Heart right ventricle (tissue), 16 donors: ENCODE results near the gene CSRP2. TPM values are rescaled to one million over a fixed set of nuclear protein-coding genes. Genes with fewer than 3 reads are reported as not detected.

Source experiments
- ATAC-seq, 8 donors: fragments of 200-7000 bp; cut with Tn5 transposase; one replicate each; pipeline ENCODE4 v1.9.1; 2020; ENCODE audit warnings: mild to moderate bottlenecking in 8 of 8, moderate library complexity in 8 of 8, moderate number of reproducible peaks in 1 of 8
- DNase-seq, 2 donors: peaks; one replicate each; pipeline ENCODE4 v3.0.0-alpha.2; 2020
- H3K27ac ChIP-seq, 10 donors: fragments of 200-600 bp; sonication (generic) in 2 of 10; one replicate each; pipeline versions ENCODE4 v1.5.0 to v1.8.0; 2020 to 2022; ENCODE audit warnings: mild to moderate bottlenecking in 3 of 10
- H3K27me3 ChIP-seq, 7 donors: fragments of 200-600 bp; one replicate each; pipeline ENCODE4 v1.8.0; 2021 to 2022; ENCODE audit warnings: mild to moderate bottlenecking in 2 of 7
- H3K36me3 ChIP-seq, 9 donors: fragments of 200-600 bp; sonication (generic) in 1 of 9; one replicate each; pipeline versions ENCODE4 v1.5.0 to v1.8.0; 2020 to 2022; ENCODE audit warnings: mild to moderate bottlenecking in 2 of 9
- H3K4me1 ChIP-seq, 9 donors: fragments of 200-600 bp; sonication (generic) in 1 of 9; one replicate each; pipeline versions ENCODE4 v1.5.0 to v1.8.0; 2020 to 2022; ENCODE audit warnings: mild to moderate bottlenecking in 4 of 9
- H3K4me3 ChIP-seq, 10 donors: fragments of 200-600 bp; sonication (generic) in 2 of 10; one replicate each; pipeline versions ENCODE4 v1.5.0 to v1.8.0; 2020 to 2022; ENCODE audit warnings: mild to moderate bottlenecking in 7 of 10, moderate library complexity in 2 of 10
- H3K9me3 ChIP-seq, 11 donors: fragments of 200-600 bp in 10 of 11; sonication (generic) in 2 of 11; one replicate each; pipeline versions ENCODE4 v1.5.0 to v1.8.0; 2013 to 2022; ENCODE audit warnings: mild to moderate bottlenecking in 2 of 11, control low read depth in 1 of 11, moderate library complexity in 1 of 11
- WGBS, 2 donors: extraction: QIAGEN DNeasy Blood & Tissue Kit; methylation state at CpG; one replicate each; pipeline ENCODE4 v1.1.7; 2013; ENCODE audit warnings: inconsistent platforms in 1 of 2; 5-methylcytosine and 5-hydroxymethylcytosine counted together
- intact Hi-C, 10 donors: fragments of 100-400 bp; cut with DNase I; formaldehyde crosslinking; loops; one replicate each; pipeline versions ENCODE4 v1.11.1 to v1.14.2; 2022
- polyA plus RNA-seq, 2 donors: library from polyadenylated mRNA; stranded (reverse); fragments of 200-250 nt; gene quantifications; one replicate each; pipeline ENCODE4 v1.2.3, GENCODE V29; 2013
- total RNA-seq, 10 donors: library from RNA; stranded (reverse); fragmentation: NEBNext Ultra II Directional in 3 of 10; extraction: Animal tissue kit (Norgen Biotek cat#: 25700) in 3 of 10; gene quantifications; one replicate each; pipeline versions ENCODE4 v1.2.1 to v1.2.4, GENCODE V29; 2021 to 2023
- TF ChIP-seq, protein P1 (sequence below), 9 donors: fragments of 200-600 bp; sonication (generic) in 2 of 9; IDR thresholded peaks; one replicate each; pipeline versions ENCODE4 v1.5.0 to v1.8.0; 2021 to 2022; ENCODE audit warnings: antibody characterized with exemption in 9 of 9, mild to moderate bottlenecking in 5 of 9, moderate library complexity in 1 of 9
- donor health status: Arrhythmogenic right ventricular cardiomyopathy.
- donor health status: ischemic (EF 13 %, LVEDD 7.1; RV severe dilation, severe dysfunction).
- donor health status: healthy with polysubstance abuse.
- donor health status: DM: no; HTN: yes; CAD: no.
- donor health status: DM: no; HTN: no; CAD: no.
- donor health status: ischemic (EF 25% LVEDD 6.9; RV normal size, moderate dysfunction).
- donor health status: ischemic (EF 25% LVEDD 5.7; RV mildly dilated, moderate dysfunction).
- donor health status: healthy.
- donor health status: DM: yes; HTN: yes; CAD: no.
- donor health status: Ischemic cardiomyopathy.
- donor health status: ischemic (EF 35%, LVEDD 5.7; RV mildly dilated, moderate dysfunction).
- donor health status: nonischemic (EF 11% LVEDD 7.7; RV severe dilation, severe dysfunction).
- donor health status: DM: yes; HTN: yes; CAD: no.
- donor health status: PGD.
- donor health status: ischemic (EF 29% LVEDD 5.4; RV normal size, mild dysfunction).
- donor health status: nonischemic (EF 23%, LVEDD 6.1; RV moderate dilation, normal function).

The CSRP2 gene
- total and polyA plus RNA-seq, 12 donors, result 9.7 to 46.3 (median 21.8) TPM

DNA sequence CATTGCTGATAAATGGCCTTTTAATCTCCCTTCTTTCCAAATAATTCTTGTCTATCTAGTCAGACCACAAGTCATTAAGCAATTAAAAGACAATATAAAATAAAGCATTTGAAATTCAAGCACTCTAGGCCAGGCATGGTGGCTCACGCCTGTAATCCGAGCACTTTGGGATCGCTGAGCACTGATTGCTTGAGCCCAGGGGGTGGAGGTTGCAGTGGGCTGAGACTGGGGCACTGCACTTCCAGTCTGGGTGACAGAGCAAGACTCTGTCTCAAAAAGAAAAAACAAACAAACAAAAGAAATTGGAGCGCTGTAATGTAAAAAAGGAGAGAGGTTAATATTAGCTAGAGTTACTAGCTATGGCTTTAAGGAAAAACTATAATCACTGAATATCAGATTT lies 30.5 kb upstream of the CSRP2 start:
- DNase-seq (no peak), ATAC-seq (no peak)
- Histone ChIP-seq H3K4me1 (peaks cover 0 to under 1% (median 0%) of the 10 kb centered on the region in 9 donors), H3K27ac (no peak overlapping the region), H3K36me3 (no peaks in the 10 kb centered on the region), H3K9me3 (no peaks in the 10 kb centered on the region), H3K27me3 (no peaks in the 10 kb centered on the region), H3K4me3 (no peak overlapping the region)
- TF ChIP-seq, protein P1, sequence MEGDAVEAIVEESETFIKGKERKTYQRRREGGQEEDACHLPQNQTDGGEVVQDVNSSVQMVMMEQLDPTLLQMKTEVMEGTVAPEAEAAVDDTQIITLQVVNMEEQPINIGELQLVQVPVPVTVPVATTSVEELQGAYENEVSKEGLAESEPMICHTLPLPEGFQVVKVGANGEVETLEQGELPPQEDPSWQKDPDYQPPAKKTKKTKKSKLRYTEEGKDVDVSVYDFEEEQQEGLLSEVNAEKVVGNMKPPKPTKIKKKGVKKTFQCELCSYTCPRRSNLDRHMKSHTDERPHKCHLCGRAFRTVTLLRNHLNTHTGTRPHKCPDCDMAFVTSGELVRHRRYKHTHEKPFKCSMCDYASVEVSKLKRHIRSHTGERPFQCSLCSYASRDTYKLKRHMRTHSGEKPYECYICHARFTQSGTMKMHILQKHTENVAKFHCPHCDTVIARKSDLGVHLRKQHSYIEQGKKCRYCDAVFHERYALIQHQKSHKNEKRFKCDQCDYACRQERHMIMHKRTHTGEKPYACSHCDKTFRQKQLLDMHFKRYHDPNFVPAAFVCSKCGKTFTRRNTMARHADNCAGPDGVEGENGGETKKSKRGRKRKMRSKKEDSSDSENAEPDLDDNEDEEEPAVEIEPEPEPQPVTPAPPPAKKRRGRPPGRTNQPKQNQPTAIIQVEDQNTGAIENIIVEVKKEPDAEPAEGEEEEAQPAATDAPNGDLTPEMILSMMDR (IDR thresholded peaks at IDR 0.05), result no peak
- WGBS, 2 donors, result 87 to 89% methylated on average over 4 of the region's 4 CpGs
- intact Hi-C loops, result no loop called here

DNA sequence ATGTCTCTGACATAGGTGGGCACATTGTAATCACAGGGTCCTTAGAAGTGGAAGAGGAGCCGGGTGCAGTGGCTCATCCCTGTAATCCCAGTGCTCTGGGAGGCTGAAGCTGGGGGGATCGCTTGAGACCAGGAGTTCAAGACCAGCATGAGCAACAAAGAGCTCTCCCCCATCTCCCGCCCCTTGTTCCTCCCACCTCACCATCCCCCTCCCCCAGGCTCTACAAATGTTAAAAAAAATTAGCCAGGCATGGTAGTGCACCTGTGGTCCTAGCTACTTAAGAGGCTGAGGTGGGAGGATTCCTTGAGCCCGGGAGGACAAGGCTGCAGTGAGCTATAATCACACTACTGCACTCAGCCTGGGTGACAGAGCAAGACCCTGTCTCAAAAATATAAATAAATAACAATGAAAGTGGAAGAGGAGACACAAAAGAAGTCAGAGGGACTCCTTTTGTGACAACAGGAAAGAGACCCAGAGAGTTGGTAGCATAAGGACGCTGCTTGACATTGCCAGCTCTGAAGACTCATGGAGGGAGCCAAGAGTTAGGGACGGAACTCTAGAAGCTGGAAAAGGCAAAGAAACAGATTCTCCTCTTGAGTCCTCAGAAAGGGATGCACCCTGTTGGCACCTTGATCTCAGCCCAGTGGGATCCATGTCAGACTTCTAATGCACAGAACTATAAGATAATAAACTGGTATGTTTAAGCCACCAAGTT lies 29.6 kb upstream of the CSRP2 start:
- TF ChIP-seq, protein P1 (IDR thresholded peaks at IDR 0.05), result no peak
- H3K4me1 ChIP-seq, result no peaks in the 10 kb centered on the region

DNA sequence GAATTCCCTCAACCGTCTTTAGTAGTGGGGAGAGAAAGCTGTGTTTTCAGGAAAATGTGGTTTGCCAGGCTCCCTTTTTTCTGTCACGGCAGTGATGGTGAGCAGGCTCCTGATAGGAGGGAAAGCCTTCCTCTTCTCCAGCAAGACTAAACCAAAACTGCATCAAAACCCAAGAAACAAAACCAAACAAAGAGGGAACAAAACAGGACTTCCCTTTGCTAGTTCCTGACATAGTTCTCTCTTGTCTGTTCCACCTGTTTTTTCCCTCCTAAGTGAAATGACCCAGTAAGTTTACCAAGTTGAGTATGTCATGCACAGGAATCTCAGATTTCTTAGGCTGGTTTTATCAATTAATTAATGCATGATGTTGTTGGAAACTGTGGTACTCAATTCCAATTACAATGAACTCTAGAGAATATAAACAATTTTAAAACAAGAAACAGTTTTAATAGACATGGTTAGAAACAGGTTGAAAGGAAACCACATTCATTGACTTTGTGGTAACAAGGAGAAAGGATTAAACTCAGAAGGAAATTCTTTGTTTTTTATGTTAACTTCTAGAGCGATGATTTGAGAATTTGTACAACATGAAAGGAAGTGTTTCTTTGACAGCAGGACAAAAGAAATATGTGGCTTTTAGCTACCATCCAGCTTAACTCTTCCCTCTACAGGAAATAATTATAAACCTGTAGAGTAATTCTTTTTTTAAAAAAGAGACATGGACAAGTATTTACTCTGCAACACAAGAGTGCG lies 23.0 kb upstream of the CSRP2 start:
- no peak for ATAC-seq
- TF ChIP-seq, protein P1 (IDR thresholded peaks at IDR 0.05), result no peak
- Histone ChIP-seq H3K27me3 (no peaks in the 10 kb centered on the region), H3K4me3 (no peak overlapping the region), H3K9me3 (peaks cover 0 to 3% (median 0%) of the 10 kb centered on the region in 11 donors), H3K36me3 (no peaks in the 10 kb centered on the region), H3K4me1 (peaks cover 0 to 15% (median 0%) of the 10 kb centered on the region in 9 donors), H3K27ac (peak overlapping the region in 1 of 10 donors; percentile 23)
- no peak for DNase-seq
- WGBS, 2 donors, result 64 to 66% methylated on average over 4 of the region's 4 CpGs
- intact Hi-C loops, result no loop called here

More for the DNA sequence above, 29.6 kb upstream of the CSRP2 start:
- H3K27ac ChIP-seq, result no peak overlapping the region
- DNase-seq, result no peak
- no peaks in the 10 kb centered on the region for H3K9me3 ChIP-seq
- 71 to 72% methylated on average over 6 of the region's 6 CpGs for WGBS, 2 donors
- H3K36me3 ChIP-seq, result no peaks in the 10 kb centered on the region
- intact Hi-C loops, result no loop called here
- no peaks in the 10 kb centered on the region for H3K27me3 ChIP-seq
- no peak for ATAC-seq
- H3K4me3 ChIP-seq, result no peak overlapping the region

GRCh38 chr12:76899522-76899921 lies 20.7 kb upstream of the CSRP2 start:
- DNase-seq (no peak), ATAC-seq (no peak)
- peaks cover 0 to 10% (median 2%) of the 10 kb centered on the region in 11 donors for H3K9me3 ChIP-seq
- H3K36me3 ChIP-seq, result no peaks in the 10 kb centered on the region
- no peak overlapping the region for H3K27ac ChIP-seq
- no peaks in the 10 kb centered on the region for H3K27me3 ChIP-seq
- H3K4me3 ChIP-seq, result no peak overlapping the region
- intact Hi-C loops, result no loop called here
- peaks cover 0 to 15% (median 0%) of the 10 kb centered on the region in 9 donors for H3K4me1 ChIP-seq
- TF ChIP-seq, protein P1 (IDR thresholded peaks at IDR 0.05), result no peak
- WGBS, 2 donors, result 96 to 100% methylated on average over 2 of the region's 2 CpGs
